IPS-NIHi7 (cell line): ENCODE results near the gene PKN1.
"Not testable (repeated sequence)": the region's sequence is repeated elsewhere in the genome, so short reads cannot be mapped to it uniquely, and the experiment has no call there.

Experiments used
- DNase-seq: peaks from one replicate; pipeline ENCODE4 v3.0.0; 2012; ENCODE audit warnings: mixed read lengths; ENCODE audit errors: extremely low spot score

PKN1 gene

DNA sequence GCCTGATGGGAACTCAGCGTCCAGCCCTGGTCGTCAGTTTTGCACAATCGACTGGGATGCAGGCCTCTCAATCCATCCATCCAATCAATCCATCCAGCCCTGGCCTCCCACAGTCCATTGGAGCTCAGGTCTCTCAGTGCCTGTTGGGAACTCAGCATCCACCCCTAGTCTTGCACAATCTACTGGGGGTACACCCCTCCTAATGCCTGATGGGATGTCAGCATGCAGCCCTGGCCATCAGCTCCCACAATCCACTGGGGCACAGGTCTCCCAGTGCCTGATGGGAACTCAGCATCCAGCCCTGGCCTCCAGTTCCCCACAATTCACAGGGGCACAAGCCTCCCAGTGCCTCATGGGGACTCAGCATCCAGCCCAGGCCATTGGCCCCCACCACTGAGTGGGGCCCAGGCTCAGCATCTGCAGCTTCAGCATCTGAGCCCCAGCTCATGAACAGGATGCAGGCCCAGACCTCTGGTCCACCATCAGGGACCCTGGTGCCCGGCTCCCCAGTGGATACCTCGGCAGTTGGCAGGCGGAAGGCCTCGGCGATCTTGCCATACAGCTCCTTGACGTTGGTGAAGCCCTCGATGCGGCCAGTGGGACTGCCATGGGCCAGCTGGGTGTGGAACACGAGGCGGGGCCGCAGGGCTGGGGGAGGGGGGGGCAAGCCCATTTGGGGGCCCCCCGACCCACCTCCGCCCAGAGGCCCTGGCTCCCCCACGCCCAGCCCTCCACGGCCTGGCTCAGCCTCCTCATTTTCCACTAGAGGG, 49.3 kb downstream of the PKN1 start:
- DNase-seq: no peak

DNA sequence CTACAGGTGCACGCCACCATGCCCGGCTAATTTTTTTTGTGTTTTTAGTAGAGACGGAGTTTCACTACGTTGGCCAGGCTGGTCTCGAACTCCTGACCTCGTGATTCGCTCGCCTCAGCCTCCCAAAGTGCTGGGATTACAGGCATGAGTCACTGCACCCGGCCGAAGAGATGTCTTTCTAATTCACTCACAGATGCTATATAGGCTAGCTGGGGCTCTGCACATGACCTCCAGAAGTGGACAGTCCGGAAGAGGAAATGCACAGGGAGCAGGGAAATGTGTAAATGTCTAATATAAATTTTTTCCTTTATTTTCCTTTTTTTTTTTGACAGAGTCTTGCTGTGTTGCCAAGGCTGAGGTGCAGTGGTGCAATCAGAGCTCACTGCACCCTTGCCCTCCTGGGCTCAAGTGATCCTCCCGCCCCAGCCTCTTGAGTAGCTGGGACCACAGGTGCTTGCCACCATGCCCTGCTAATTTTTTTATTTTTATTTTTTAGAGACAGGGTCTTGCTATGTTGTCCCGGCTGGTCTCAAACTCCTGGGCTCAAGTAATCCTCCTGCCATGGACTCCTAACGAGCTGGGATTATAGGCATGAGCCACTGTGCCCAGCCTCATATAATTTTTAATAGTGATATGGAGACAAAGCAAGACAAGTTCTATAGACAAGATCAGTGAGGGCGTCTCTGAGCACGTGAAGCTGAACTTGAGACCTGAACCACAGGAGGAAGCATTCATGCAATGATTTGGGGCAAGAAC, 54.4 kb downstream of the PKN1 start:
- no peak for DNase-seq

- DNase-seq: no peak
These were observed 59.7 kb downstream of the PKN1 start for GRCh38 chr19:14492756-14493337.

GRCh38 chr19:14494411-14494810, 61.3 kb downstream of the PKN1 start:
- DNase-seq: no peak

GRCh38 chr19:14494910-14495671, 62.0 kb downstream of the PKN1 start:
- DNase-seq: no peak

GRCh38 chr19:14495672-14496028, 62.5 kb downstream of the PKN1 start:
- DNase-seq: peak; percentile 31

DNA sequence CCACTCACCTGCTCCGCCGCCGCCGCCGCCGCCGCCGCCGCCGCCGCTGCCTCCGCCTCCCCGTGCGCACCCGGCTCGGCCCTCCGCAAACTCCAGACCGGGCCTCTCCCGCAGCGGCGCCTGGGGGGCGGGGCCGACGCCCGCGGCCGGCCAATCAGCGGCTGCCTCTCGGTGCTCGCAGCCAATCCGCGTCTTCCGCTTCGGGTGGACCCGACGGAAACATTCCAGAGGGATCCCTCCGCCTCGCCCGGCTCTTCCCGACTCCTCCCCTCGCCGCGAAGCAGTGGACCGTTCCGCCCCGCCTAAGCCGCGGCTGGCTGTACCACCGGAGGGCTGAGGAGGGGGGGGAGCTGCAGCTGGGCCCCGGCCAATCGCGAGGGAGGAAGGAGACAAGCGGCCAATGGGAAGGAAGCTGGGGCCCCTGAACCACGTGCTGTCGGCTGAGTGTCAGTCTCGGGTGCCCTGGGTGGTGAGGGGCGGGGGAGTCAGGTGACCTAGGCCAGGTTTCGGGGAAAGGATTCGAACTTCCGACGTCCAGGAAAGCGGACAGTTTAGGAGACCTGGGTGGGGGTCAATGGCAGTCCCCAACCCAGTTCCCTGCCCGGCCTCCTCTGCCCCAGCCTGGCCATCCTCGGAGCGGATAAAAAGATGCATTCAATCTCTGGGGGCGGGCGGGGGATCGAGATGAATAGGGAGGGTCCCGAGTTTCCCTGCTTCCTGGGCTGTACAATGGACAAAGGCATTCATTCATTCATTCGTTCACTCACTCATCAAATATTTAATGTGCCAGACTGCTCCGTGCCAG, 63.1 kb downstream of the PKN1 start, which contains the start of gene GIPC1:
TSS of gene GIPC1 (minus strand) at position 99 of the 805 bp plus-strand sequence. CDS start 13,151 bp downstream, outside the sequence.
- peak; percentile 100 for DNase-seq

DNA sequence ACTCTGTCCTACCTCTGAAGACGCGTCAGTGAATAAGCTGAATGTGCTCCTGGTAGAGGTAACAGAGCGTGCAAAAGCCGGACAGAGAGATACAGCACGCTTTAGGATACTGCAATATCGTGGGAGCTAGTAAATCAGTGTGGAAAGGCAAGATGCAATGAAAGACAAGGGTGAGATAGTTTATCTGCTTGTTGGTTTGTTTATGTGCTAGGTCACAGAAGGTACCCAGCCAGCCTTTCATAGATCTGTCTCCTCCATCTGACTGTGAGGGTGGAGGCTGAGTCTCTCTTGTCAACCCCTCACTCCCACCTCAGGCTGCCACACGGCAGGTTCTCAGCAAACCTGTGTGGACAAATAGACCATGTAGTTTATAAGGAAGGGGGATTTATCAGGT, 63.7 kb downstream of the PKN1 start:
- DNase-seq: no peak

DNA sequence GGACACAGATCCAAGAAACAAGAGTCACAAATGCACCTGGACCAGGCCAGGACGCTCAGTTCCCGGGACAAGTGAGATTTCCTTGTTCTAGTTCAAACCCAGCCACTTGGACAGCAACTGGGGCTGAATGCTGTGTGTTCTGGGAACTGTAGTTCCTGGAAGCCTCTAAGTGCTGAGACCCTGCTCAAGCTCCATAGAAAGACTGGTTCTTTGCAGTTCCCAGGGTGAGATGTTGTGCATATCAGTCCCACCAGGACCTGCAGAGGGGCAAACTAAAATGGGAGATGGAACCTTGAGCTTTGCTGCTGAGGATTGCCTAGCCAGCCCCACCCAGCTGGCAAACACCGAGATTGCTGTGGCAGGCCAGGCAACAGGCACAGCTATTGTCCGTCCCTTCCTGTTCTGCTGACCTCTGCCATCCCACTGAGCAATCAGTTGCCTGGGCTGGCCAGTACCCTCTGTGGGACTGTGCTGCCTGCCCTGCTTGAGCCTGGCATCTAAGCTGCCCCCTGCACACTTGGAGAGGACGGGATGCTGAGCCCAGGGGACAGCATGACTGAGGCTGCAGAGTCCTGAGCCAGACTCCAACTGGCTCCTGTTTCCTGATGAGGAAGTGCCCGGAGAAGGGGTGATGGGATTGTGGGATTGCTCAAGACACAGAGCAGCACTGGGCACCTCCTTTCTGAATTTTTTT, 64.3 kb downstream of the PKN1 start:
- no peak for DNase-seq

DNA sequence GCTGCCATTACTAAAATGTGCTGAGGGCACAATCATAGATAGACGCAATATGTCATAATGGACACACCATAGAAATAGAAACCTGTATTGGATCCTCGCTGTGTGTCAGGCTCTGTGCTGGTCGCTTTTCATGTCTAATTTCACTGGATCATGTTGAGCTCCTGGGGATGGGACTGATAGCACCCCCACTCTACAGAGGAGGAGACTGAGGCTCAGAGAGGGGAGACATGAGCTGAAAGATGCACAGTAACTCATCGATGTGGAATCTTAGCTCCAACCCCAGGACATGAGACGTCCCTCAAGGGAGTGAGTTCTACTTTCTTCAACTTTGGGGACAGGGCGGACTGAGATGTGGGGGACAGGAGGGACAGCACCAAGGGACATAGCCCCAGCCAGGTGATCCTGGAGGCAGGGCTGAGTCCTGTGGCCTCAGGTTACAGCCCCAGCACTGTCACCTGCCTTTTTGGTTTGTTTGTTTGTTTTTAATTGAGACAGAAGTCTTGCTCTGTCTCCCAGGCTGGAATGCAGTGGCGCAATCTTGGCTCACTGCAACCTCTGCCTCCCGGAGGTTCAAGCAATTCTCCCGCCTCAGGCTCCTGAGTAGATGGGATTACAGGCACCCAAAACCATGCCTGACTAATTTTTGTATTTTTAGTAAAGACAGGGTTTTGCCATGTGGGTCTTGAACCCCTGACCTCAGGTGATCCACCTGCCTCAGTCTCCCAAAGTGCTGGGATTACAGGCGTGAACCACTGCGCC, 69.4 kb downstream of the PKN1 start:
- DNase-seq: no peak

DNA sequence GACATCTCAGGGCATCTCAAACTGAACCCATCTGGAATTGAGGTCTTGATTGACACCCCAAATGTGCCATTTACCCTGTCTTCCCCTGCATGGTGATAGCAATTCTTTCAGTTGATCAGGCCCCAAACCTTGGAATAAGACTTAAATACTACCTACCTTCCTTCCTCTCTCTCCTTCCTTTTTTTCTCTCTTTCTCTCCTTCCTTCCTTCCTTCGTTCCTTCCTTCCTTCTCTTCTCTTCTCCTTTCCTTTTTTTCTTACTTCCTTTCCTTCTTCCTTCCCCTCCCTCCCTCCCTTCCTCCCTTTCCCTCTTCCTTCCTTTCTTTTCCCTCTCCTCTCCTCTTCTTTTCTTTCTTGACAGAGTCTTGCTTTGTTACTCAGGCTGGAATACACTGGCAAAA, 70.2 kb downstream of the PKN1 start:
- DNase-seq: no peak

DNA sequence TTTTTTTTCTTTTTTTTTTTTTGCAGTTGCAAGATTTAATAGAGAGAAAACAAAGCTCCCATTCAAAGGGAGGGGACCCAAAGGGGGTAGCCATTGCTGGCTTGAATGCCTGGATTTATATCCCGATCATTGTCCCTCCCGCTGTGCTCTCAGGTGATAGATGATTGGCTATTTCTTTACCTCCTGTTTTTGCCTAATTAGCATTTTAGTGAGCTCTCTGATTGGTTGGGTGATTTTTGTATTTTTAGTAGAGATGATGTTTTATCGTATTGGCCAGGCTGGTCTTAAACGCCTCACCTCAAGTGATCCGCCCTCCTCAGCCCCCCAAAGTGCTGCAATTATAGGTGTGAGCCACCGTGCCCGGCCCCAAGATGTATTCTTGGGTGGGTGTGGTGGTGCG, 71.5 kb downstream of the PKN1 start:
- DNase-seq: not testable (repeated sequence)

- peak; percentile 92 for DNase-seq
These were observed 72.6 kb downstream of the PKN1 start for GRCh38 chr19:14505488-14506239.

DNA sequence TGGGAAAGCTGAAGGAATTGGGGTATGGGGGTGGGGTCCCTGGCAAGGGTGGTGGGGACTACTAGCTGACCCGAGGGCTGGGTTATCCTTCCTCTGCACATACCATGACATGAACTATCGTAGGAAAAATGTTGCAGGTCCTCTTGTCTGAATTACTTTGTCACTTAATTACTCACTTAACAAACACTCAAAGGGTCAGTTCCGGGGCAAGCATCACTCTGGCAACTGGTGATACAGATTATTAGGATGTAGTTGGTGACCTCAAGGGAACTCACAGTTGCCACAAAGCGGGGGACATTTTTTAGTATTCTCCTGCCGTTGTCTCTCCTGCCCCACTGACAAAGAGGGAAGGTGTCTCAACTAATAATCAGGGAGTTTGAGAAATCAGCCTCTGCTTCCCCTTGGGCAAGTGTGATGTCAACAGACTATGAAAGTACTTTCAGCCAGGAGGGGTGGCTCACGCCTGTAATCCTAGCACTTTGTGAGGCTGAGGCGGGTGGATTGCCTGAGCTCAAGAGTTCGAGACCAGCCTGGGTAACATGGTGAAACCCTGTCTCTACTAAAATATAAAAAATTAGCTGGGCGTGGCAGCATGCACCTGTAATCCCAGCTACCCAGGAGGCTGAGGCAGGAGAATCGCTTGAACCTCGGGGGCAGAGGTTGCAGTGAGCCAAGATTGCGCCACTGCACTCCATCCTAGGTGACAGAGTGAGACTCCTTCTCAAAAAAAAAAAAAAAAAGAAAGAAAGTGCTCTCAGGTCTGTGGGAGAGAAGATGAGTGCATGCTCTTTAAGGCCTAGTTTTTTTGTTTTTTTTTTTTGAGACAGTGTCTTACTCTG, 74.8 kb downstream of the PKN1 start:
- no peak for DNase-seq

DNA sequence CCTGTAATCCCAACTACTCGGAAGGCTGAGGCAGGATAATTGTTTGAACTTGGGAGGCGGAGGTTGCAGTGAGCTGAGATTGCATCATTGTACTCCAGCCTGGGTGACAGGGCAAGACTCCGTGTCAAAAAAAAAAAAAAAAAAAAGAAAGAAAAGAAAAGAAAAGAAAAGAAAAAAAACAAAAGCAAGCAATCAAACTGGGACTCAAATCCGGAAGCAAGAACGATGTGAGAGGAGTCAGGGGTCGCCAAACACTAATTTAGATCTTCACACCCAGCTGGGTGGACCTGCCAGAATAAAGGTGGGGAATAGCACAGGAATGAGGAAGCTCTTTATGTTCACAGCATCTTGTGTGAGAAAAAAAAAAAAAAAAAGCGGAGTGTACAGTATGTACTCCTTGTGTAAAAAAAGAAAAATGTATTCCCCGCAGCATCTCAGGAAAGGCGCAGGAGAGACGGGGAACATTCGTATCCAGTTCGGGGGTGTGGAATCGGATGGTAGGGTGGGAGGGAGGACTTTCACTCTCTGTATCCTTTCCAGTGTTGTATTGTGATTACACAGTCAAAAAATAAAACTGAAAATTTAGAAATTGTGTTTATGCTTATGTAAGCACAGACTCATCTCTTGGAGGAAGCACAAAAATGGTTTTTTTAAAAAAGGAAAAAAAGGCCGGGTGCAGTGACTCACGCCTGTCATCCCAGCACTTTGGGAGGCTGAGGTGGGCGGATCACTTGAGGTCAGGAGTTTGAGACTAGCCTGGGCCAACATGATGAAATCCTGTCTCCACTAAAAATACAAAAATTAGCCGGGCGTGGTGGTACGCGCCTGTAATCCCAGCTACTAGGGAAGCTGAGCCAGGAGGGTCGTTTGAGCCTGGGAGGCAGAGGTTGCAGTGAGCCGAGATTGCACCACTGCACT, 77.5 kb downstream of the PKN1 start:
- DNase-seq: no peak

- no peak for DNase-seq
These were observed 78.1 kb downstream of the PKN1 start for GRCh38 chr19:14511229-14511593.

DNA sequence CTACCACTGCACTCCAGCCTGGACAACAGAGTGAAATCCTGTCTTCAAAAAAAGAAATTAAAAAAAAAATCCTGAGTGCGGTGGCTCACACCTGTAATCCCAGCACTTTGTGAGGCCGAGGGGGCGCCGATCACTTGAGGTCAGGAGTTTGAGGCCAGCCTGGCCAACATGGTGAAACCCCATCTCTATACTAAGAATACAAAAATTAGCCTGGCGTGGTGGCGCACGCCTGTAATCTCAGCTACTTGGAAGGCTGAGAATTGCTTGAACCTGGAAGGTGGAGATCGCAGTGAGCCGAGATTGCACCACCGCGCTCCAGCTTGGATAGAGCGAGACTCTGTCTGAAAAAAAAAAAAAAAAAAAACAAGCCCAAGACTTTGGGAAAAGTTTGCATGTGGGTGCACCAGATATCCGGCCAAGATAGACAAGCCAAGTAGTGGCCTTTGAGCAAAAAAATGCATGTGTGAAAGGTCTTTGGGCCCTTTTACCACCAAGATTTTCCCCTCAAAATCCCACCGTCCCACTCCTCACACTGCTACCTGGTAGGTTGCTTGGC, 79.4 kb downstream of the PKN1 start:
- DNase-seq: no peak
